NCI-H128 (cell line): ENCODE measurements around the gene TBC1D1.

Experiments
- DNase-seq: peaks from one replicate; lab custom pipeline; 2025; ENCODE audit not compliant: unreplicated experiment; lab: John Stamatoyannopoulos, UW

The TBC1D1 gene

DNA sequence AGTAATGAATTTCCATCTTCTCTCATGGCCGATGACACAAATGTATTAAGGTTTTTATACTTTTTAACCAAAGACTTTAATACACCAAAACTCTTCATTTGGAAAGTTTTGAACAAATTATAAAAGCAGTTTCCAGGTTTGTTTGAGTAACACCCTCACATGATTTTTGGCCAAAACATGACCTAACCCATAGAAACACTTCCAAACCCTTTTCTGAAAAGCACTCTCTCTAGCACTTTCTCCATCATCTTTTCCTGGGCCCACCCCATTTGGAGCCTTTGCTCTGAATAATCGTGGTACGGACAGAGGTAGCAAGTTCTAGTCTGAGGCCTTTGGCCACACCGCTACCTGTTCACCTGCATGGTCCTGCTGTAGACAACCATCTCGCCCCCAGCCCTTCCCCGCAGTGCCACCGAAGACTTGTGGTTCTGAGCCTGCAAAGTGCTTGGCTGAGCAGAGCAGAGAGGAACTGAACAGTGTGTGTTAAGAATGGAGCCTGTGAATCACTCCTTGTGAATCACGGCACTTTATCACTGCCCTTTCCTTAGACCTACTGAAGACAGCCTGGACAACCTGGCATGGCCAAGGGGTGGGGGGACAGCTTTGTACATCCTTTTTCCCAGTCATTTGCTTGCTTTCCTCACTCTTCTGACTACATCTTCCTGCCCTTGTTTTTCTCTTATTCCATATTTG lies 251.1 kb downstream of the TBC1D1 start:
- DNase-seq = no peak

- DNase-seq = no peak
These were observed 253.1 kb downstream of the TBC1D1 start for GRCh38 chr4:38144031-38144430.

DNA sequence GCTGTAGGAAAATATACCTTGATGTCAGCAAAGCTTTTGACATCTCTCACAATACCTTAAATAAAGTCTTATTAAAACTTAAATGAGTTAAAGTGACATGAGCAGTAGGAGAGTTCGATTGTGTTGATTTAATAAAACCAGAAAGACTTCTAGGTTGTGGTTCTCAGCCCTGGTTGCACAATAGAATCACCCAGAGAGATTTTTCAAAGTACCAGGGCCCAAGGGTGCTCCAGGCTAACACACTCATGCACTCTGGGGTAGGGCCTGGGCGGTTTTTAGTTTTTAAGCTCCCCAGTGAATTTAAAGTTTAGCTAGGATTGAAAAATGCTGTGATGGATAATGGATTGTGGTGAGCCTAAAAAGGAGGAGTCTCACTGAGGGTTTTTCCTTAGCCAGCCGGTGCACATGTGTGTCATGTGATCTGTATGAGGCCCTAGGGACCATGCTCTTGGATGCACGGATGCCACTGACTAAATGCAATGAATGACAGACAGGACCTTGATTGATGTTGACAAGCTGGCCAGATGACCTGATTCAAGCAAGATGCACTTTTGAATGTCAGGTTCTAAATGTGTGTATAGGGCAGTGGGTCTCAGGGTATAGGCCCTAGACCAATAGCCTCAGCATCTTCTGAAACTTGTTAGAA lies 254.3 kb downstream of the TBC1D1 start:
- DNase-seq = no peak

- DNase-seq = no peak
These were observed 254.9 kb downstream of the TBC1D1 start for GRCh38 chr4:38145741-38146140.

- DNase-seq = no peak
These were observed 255.5 kb downstream of the TBC1D1 start for GRCh38 chr4:38146383-38146782.

DNA sequence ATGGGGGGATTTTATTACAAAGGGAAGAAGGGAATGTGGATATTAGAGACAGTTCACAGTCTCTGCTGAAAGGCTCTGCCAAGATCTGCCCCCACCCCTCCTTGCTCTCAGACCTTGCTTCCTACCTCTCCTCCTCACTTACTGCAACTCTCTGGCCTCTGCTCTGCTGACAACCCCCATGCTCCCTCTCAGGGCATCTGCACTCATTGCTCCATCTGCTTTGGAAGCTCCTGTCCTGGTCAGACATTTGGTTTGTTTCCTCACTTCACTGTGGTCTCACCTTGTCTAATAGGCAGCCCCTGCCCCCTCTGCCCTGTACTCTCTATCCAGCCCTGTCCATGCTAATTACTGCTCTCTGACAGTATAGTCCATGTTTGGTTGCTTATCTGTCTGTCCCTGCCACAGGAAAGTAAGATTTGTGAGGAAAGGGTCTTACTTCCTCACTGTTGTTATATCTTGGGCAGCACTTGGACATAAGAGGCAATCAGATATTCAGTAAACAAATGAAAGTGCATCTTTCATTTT lies 258.6 kb downstream of the TBC1D1 start:
- DNase-seq = no peak

DNA sequence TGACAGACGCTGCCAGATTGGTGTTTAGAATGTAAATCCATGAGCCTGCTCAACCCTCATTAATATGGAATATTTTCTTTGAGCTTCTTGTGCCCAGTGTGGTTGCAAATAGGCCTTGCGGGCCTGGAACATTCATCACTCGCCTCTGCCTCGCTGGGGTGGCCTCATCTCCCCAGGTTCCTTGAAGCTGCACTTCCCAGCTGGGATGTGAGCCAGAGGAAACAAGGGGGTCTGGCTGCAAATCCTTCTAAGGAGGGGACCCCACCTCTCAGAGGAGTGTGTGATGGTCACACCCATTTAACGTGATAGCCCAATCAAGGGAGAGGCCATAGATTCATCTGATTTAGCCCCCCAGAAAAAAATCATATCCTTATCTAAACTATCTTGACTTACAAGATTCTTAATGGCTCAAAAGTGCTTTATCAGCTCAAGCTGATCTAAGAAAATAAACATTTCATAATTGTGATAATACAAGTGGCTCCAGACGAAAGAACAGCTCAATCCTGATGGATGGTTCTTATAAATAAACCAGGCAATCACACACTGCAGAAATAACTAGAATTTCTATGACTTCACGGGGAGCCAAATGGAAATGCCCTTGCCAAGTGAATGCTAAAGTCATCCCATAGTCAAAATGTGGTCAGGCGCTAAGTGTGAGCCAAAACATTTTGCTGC lies 259.2 kb downstream of the TBC1D1 start:
- no peak for DNase-seq

GRCh38 chr4:38150766-38151165 lies 259.9 kb downstream of the TBC1D1 start:
- no peak for DNase-seq

DNA sequence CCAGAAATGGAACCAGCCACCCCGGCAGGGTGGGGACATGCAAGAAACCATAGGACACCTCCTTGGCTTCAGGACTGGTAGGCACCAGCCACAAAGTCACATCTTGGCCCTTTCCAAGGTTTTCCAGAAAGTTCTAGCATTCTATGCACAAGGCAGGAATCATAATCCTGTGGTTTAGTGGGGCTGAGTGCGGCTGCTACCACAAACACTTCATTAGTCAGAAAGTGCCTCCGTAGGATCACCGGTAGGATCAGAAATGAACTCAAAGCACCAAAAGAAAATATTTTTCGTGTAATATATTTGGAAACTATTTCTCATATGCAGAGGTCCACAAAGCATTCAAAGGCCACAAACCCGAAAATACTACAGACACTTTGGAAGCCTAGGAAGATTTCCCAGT lies 261.0 kb downstream of the TBC1D1 start:
- no peak for DNase-seq

- DNase-seq = no peak
These were observed 261.4 kb downstream of the TBC1D1 start for GRCh38 chr4:38152305-38152704.

DNA sequence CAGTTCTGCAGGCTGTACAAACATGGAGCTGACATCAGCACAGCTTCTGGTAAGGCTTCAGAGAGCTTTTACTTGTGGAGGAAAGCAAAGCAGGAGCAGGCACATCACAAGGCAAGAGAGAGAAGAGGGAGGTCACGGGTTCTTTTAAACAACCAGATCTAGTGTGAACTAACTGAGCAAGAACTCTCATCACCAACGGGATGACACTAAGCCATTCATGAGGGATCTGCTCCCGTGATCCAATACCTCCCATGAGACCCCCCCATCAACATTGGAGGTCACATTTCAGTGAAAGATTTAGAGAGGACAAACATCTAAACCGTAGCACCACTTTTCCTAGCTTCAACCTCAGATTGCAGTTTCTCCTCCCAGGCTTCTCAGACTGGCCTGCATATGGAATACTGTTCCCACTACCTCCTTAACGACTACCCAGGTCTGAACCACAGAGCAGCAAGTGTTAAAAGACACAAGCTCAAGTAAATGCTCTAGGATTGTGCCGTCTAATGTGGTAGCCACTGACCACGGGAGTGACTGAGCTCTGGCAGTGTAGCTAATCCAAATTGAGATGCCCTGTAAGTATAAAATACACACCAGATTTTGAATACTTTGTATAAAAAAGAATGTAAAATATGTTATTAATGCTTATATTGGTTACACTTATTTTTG lies 262.0 kb downstream of the TBC1D1 start:
- DNase-seq = no peak

GRCh38 chr4:38153387-38153760 lies 262.5 kb downstream of the TBC1D1 start:
- no peak for DNase-seq

- no peak for DNase-seq
These were observed 263.4 kb downstream of the TBC1D1 start for GRCh38 chr4:38154252-38154651.

DNA sequence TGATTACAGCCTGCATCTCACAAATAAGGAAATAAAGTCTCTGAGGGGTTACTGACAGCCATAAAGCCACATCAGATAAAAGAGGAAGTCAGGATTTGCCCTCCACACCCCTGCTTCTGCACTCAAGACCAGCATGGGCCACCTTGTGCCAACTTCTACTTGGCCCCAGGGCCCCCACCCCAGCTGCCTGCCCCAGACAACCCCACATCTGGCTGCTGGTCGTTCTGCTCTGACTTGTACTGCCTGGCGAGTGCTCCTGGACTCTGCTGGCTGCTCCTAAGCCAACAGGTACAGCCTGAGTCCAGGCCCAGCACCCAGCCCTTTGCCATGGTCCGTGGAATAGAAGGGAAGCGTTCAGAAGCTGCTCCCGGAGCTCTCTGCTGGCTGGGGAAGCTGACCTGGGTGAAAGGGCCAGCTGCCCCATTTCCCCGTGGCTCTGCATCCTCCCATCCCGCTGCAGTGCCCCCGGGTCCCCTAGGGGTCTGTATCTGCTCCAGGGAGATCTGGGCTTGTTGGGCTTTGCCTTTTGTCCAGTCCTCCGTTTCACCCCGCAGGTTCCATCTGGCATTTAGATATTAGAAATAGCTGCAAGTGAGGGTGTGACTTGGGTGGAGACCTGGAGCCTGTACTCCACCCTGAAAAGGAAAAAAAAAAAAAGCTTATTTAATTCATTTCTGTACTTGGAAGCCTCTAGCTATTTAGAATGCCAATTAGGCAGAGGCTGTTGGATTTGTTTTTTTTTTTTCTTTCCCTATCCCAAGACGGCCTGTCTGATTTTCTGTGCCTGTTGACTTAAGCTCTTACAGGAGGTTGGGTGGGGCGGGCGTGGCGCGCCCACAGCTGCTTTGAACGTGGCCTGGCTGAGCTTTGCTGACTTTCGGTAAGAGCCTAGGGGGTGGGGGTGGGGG lies 264.1 kb downstream of the TBC1D1 start:
- no peak for DNase-seq

DNA sequence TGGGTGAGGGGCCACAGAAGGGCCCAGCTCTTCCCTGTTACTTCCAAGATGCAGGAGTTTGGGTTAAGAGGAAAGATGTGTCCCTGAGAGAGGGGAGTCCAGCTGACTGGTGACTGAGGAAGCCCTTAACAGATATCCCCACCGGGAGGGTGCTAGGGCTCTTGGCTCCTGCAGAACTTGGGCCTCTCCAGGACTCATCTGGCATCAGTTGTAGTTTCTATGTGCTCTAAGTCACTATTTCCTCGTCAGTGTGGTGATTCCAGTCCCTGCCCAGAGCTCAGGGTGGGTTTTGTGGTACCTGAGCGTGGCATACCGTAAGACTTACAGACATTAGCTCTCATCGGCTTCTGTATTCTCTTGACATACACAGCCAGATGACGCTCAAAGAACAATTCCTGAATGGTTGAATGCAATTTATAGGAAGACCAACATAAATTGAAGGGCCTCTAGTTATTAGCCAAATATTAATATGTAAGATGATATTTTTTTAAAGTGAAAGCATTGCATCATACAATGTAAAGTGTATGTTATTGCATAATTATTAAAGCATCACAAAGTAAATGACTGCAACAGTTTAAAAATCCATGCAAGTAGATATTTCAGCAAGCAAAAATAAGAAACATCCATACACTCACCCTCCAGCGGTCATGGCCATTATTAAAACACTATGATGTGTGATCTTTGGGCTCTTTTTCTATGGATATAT lies 264.9 kb downstream of the TBC1D1 start:
- no peak for DNase-seq

- DNase-seq = no peak
These were observed 266.7 kb downstream of the TBC1D1 start for GRCh38 chr4:38157592-38157991.

GRCh38 chr4:38160487-38161207 lies 269.8 kb downstream of the TBC1D1 start:
- no peak for DNase-seq

GRCh38 chr4:38161208-38162113 lies 270.6 kb downstream of the TBC1D1 start:
- DNase-seq = no peak
